HepG2 (cell line): ENCODE measurements around the gene PIK3IP1. TPM values are rescaled to one million over a fixed set of nuclear protein-coding genes. Genes with fewer than 3 reads are reported as not detected.

Experiments used
- AGO2 ChIP-seq: fragments of 200-400 bp; formaldehyde crosslinking; optimal IDR thresholded peaks from 2 replicates; pipeline ENCODE3; 2017; ENCODE audit warnings: mild to moderate bottlenecking, low read depth, low read length, moderate library complexity
- CEBPG ChIP-seq: IDR thresholded peaks from 2 replicates; pipeline ENCODE4 v1.6.1; 2016
- HDAC1 ChIP-seq: sonication (generic); formaldehyde crosslinking; IDR thresholded peaks from 2 replicates; pipeline ENCODE4 v1.5.1; 2020; ENCODE audit warnings: mild to moderate bottlenecking, missing genetic modification reagents
- KDM6A ChIP-seq: IDR thresholded peaks from 2 replicates; pipeline ENCODE4 v1.6.1; 2016; ENCODE audit warnings: low read depth
- MED8 ChIP-seq: sonication (generic); formaldehyde crosslinking; IDR thresholded peaks from 2 replicates; pipeline ENCODE4 v1.8.1; 2023; ENCODE audit warnings: mild to moderate bottlenecking, missing genetic modification reagents; ENCODE audit not compliant: insufficient replicate concordance
- RARA ChIP-seq: IDR thresholded peaks from 2 replicates; pipeline ENCODE4 v1.6.1; 2016; ENCODE audit warnings: missing genetic modification reagents, missing compliant biosample characterization
- SAFB2 ChIP-seq: sonication (generic); formaldehyde crosslinking; IDR thresholded peaks from 2 replicates; pipeline ENCODE4 v1.5.1; 2020; ENCODE audit warnings: missing genetic modification reagents, low read depth, mild to moderate bottlenecking, borderline replicate concordance
- SKI ChIP-seq: fragments of 450-650 bp; IDR thresholded peaks from one replicate; pipeline ENCODE4 v1.6.1; 2018; ENCODE audit warnings: mild to moderate bottlenecking; ENCODE audit not compliant: partially characterized antibody
- SNAI1 ChIP-seq: sonication (generic); formaldehyde crosslinking; IDR thresholded peaks from 2 replicates; pipeline ENCODE4 v1.5.0; 2020; ENCODE audit warnings: mild to moderate bottlenecking, missing genetic modification reagents, borderline replicate concordance
- TEAD3 ChIP-seq: optimal IDR thresholded peaks from 2 replicates; pipeline ENCODE3; 2016; ENCODE audit warnings: borderline replicate concordance
- TP53 ChIP-seq: sonication (generic); formaldehyde crosslinking; conservative IDR thresholded peaks from 2 replicates; pipeline ENCODE4 v1.4.0; 2020; ENCODE audit warnings: missing genetic modification reagents
- TSC22D2 ChIP-seq: sonication (generic); formaldehyde crosslinking; IDR thresholded peaks from 2 replicates; pipeline ENCODE4 v1.5.1; 2020; ENCODE audit warnings: missing genetic modification reagents, mild to moderate bottlenecking, borderline replicate concordance
- ZBTB26 ChIP-seq: IDR thresholded peaks from 2 replicates; pipeline ENCODE4 v1.6.1; 2016; ENCODE audit warnings: missing compliant biosample characterization, missing genetic modification reagents, borderline replicate concordance
- ZBTB7A ChIP-seq: sonication (generic); formaldehyde crosslinking; IDR thresholded peaks from 2 replicates; pipeline ENCODE4 v1.8.0; 2022; ENCODE audit warnings: mild to moderate bottlenecking, missing genetic modification reagents
- ZFP62 ChIP-seq: sonication (generic); formaldehyde crosslinking; IDR thresholded peaks from 2 replicates; pipeline ENCODE4 v1.4.0; 2020; ENCODE audit warnings: missing genetic modification reagents
- ZNF563 ChIP-seq: sonication (generic); formaldehyde crosslinking; IDR thresholded peaks from 2 replicates; pipeline ENCODE4 v1.8.0; 2022; ENCODE audit warnings: mild to moderate bottlenecking, moderate library complexity, missing genetic modification reagents
- ZNF614 ChIP-seq: IDR thresholded peaks from 2 replicates; pipeline ENCODE4 v1.6.1; 2018; ENCODE audit warnings: missing biosample characterization, missing genetic modification reagents, inconsistent platforms, borderline replicate concordance
- ZNF660 ChIP-seq: sonication (generic); formaldehyde crosslinking; IDR thresholded peaks from 2 replicates; pipeline ENCODE4 v1.5.1; 2020; ENCODE audit warnings: mild to moderate bottlenecking, low read depth, missing genetic modification reagents, borderline replicate concordance
- ZNF710 ChIP-seq: sonication (generic); formaldehyde crosslinking; IDR thresholded peaks from 2 replicates; pipeline ENCODE4 v1.5.0; 2020; ENCODE audit warnings: mild to moderate bottlenecking, missing genetic modification reagents, borderline replicate concordance
- ZNF766 ChIP-seq: sonication (generic); formaldehyde crosslinking; IDR thresholded peaks from 2 replicates; pipeline ENCODE4 v1.5.0; 2020; ENCODE audit warnings: missing genetic modification reagents, borderline replicate concordance
- ZNF781 ChIP-seq: sonication (generic); formaldehyde crosslinking; IDR thresholded peaks from 2 replicates; pipeline ENCODE4 v1.5.1; 2020; ENCODE audit warnings: borderline replicate concordance, mild to moderate bottlenecking, missing genetic modification reagents; ENCODE audit errors: not compliant biosample characterization
- ZNF83 ChIP-seq: sonication (generic); formaldehyde crosslinking; IDR thresholded peaks from 2 replicates; pipeline ENCODE4 v1.4.0; 2020; ENCODE audit warnings: missing genetic modification reagents, mild to moderate bottlenecking, borderline replicate concordance
- ZSCAN29 ChIP-seq: sonication (generic); formaldehyde crosslinking; conservative IDR thresholded peaks from 2 replicates; pipeline ENCODE4 v1.4.0; 2020; ENCODE audit warnings: mild to moderate bottlenecking, missing genetic modification reagents
- polyA plus RNA-seq, 8 experiments: library from polyadenylated mRNA; depleted of rRNA in 3 of 8; stranded (reverse) in 7 of 8; unstranded in 1 of 8; fragments of >200 nt; fragmentation: Illumina TruSeq in 4 of 8; extraction: Trizol in 4 of 8; gene quantifications; 2 replicates each; pipeline versions ENCODE4 v1.2.1 to v1.2.3, GENCODE V29; 2011 to 2016; ENCODE audit warnings: low read depth in 4 of 8, missing spikeins in 1 of 8, mixed read lengths in 1 of 8; ENCODE audit not compliant: insufficient read depth in 1 of 8
- total RNA-seq, 5 experiments: library from RNA; depleted of rRNA; stranded (reverse); fragments of >200 nt; fragmentation: Illumina TruSeq; extraction: Trizol; gene quantifications; 2 replicates each; pipeline ENCODE4 v1.2.3, GENCODE V29; 2016; ENCODE audit warnings: low read depth in 1 of 5
- TF ChIP-seq, protein P1 (sequence below): sonication (generic); formaldehyde crosslinking; IDR thresholded peaks from 2 replicates; pipeline ENCODE4 v1.4.0; 2020; ENCODE audit warnings: missing genetic modification reagents

PIK3IP1 gene
- total and polyA plus RNA-seq, 2 of the 13 experiments (the other 11 are each of a cell fraction or from before 2014, with no cell fraction given): 1.3 to 2.5 TPM

DNA sequence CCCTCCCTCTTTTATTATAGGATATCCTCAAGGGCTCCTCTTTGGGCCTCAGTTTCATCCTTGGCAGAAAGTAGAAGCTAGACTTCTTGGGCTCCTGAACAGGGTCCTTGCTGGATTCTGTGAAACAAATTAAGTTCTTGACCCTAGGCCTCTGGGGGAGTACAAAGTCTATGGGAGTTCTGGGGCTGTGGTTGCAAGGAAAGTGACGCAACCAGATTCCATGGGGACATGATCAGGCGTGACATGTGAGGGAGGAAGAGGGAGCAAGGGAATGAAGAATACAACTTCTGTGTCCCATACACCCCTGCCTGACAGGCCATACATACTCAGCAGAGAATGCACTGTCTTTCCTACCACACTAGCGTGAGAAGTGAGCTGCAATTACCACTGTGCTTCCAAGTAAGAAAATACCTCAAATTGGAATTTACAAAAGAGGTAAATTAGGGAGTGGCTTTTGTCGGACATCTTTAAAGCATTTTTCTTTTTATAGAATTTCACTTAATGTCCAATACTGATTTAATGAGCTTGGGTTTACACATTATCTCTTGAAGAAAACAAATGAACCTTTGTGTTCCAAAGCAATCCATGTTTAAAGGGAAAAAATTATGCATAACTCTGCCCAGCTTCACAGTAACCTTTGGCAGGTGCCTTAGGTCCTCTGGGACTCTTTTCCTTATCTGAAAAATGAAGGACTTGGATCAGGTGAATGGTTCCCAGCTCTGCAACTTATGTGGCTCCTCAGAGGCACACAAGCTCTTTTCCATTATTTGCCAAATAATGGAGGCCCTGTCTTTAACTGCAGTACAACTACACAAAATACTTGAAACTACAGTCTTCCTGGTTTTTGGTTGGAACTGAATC, 41.3 kb downstream of the PIK3IP1 start (continued):
- no peak for TF ChIP-seq SNAI1
- TF ChIP-seq ZBTB26 (CRISPR knock-in tag): no peak
- no peak for TF ChIP-seq HDAC1 (CRISPR knock-in tag)
- TF ChIP-seq ZNF710 (CRISPR knock-in tag): no peak
- no peak for TF ChIP-seq ZFP62 (CRISPR knock-in tag)
- TF ChIP-seq ZSCAN29 (CRISPR knock-in tag): no peak
- TF ChIP-seq TP53 (CRISPR knock-in tag): no peak
- peak; percentile 60 for TF ChIP-seq RARA
- TF ChIP-seq KDM6A (CRISPR knock-in tag): 0 out of 2 replicates have a peak, but pooled peaks have one; percentile 60
- no peak for TF ChIP-seq AGO2
- peak; percentile 95 for TF ChIP-seq CEBPG (CRISPR knock-in tag)
- TF ChIP-seq SKI: no peak
- TF ChIP-seq ZNF563 (CRISPR knock-in tag): no peak
- TF ChIP-seq MED8: no peak
- TF ChIP-seq, protein P1, sequence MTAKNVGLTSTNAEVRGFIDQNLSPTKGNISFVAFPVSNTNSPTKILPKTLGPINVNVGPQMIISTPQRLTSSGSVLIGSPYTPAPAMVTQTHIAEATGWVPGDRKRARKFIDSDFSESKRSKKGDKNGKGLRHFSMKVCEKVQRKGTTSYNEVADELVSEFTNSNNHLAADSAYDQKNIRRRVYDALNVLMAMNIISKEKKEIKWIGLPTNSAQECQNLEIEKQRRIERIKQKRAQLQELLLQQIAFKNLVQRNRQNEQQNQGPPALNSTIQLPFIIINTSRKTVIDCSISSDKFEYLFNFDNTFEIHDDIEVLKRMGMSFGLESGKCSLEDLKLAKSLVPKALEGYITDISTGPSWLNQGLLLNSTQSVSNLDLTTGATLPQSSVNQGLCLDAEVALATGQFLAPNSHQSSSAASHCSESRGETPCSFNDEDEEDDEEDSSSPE (CRISPR knock-in tag): no peak
- TF ChIP-seq TSC22D2 (CRISPR knock-in tag): no peak
- TF ChIP-seq ZNF614 (CRISPR knock-in tag): peak; percentile 48; the same call in 1 of the 2 replicates
- no peak for TF ChIP-seq ZNF766
- no peak for TF ChIP-seq ZNF83 (CRISPR knock-in tag)
- peak; percentile 92 for TF ChIP-seq TEAD3 (CRISPR knock-in tag)
- TF ChIP-seq SAFB2 (CRISPR knock-in tag): no peak
- TF ChIP-seq ZNF781: no peak
- TF ChIP-seq ZBTB7A: no peak
- TF ChIP-seq ZNF660 (CRISPR knock-in tag): no peak
